A549 (cell line): ENCODE results near the gene MYF6.

Source experiments
- CTCF ChIP-seq: fragments of >200 bp; sonication (Bioruptor Twin); formaldehyde crosslinking; IDR thresholded peaks from 3 replicates; pipeline ENCODE4 v1.5.1; 2016
- MYC ChIP-seq: IDR thresholded peaks from 2 replicates; pipeline ENCODE4 v1.6.1; 2012; ENCODE audit warnings: mild to moderate bottlenecking, inconsistent platforms, low read length, improper control_type of control experiment, borderline replicate concordance
- NFE2L2 ChIP-seq: fragments of 150-350 bp; conservative IDR thresholded peaks from 2 replicates; pipeline ENCODE4 v1.6.1; 2014; ENCODE audit warnings: low read length
- RNF2 ChIP-seq: fragments of 200-600 bp; sonication (generic); IDR thresholded peaks from 2 replicates; pipeline ENCODE4 v1.6.1; 2016; ENCODE audit warnings: low read depth, mild to moderate bottlenecking, antibody characterized with exemption, moderate library complexity, borderline replicate concordance
- TFCP2L1 ChIP-seq: fragments of 250-450 bp; sonication (Bioruptor Pico); IDR thresholded peaks from 2 replicates; pipeline ENCODE4 v1.5.0; 2021; ENCODE audit warnings: mild to moderate bottlenecking
- TP53 ChIP-seq: fragments of 250-450 bp; sonication (Bioruptor Pico); IDR thresholded peaks from 2 replicates; pipeline ENCODE4 v1.5.0; 2021; ENCODE audit warnings: mild to moderate bottlenecking, moderate library complexity

GRCh38 chr12:80716696-80717469 is 9.4 kb downstream of the MYF6 start, which contains the start of gene MYF5:
- no peak for TF ChIP-seq TFCP2L1 (CRISPR knock-in tag)
- no peak for TF ChIP-seq CTCF
- TF ChIP-seq NFE2L2, result no peak
- TF ChIP-seq TP53 (CRISPR knock-in tag), result no peak
- no peak for TF ChIP-seq MYC
- TF ChIP-seq RNF2, result no peak
